Subcutaneous adipose tissue (tissue), 4 donors: ENCODE data around the gene CAV3. TPM values are rescaled to one million over a fixed set of nuclear protein-coding genes. Genes with fewer than 3 reads are reported as not detected.

Experiments
- total RNA-seq, 4 donors: library from RNA; depleted of rRNA; stranded (reverse); fragments of >200 nt; gene quantifications; one replicate each; pipeline ENCODE4 v1.1.0, GENCODE V29; 2016
- TF ChIP-seq, protein P1 (sequence below): fragments of 450-650 bp; IDR thresholded peaks from one replicate; pipeline ENCODE4 v1.5.1; 2016; ENCODE audit warnings: low read depth, mild to moderate bottlenecking, control low read depth, antibody characterized with exemption, moderate library complexity

CAV3 gene
- total RNA-seq, 4 donors from 2014 or later, result not detected

DNA sequence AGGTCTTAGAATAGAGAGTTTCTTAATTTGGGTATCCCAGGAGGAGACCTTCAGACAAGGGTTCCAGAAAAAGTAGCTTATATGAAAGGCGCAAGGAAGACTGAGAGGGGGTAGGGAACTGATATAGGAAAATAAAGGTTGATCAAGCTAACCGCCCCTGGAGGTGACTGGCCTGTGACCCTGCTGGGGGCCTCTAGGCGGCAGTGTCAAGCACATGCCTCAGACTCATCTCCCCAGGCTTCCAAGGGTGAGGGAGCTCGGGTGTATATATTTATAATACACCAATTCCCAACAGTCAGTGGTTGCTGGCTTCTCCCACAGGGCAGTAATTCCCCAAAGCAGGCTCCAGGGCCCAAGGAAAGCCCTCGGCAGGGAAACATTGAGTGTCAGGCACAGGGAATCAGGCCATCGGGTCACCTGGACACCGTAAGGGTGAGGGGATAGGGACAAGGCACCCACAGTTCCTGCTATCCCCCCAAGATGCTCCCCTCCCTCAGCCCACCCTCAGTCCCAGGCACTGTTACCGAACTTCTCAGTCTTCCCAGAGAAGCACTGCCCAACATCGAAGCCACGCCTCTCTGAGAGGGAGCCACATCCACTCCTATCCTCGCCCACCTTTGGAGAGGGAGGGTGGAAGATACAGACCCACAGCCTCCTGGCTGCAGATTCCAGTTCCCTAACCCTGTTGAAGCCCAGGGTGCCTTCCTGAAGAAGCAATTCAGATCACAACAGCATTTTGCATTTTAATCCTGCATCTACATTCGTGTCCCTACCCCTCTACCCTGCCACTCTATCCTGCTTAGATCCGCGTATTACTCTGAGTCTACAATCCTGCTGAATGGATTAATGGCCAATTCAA lies 19.5 kb upstream of the CAV3 start:
- TF ChIP-seq, protein P1, sequence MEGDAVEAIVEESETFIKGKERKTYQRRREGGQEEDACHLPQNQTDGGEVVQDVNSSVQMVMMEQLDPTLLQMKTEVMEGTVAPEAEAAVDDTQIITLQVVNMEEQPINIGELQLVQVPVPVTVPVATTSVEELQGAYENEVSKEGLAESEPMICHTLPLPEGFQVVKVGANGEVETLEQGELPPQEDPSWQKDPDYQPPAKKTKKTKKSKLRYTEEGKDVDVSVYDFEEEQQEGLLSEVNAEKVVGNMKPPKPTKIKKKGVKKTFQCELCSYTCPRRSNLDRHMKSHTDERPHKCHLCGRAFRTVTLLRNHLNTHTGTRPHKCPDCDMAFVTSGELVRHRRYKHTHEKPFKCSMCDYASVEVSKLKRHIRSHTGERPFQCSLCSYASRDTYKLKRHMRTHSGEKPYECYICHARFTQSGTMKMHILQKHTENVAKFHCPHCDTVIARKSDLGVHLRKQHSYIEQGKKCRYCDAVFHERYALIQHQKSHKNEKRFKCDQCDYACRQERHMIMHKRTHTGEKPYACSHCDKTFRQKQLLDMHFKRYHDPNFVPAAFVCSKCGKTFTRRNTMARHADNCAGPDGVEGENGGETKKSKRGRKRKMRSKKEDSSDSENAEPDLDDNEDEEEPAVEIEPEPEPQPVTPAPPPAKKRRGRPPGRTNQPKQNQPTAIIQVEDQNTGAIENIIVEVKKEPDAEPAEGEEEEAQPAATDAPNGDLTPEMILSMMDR, result no peak

DNA sequence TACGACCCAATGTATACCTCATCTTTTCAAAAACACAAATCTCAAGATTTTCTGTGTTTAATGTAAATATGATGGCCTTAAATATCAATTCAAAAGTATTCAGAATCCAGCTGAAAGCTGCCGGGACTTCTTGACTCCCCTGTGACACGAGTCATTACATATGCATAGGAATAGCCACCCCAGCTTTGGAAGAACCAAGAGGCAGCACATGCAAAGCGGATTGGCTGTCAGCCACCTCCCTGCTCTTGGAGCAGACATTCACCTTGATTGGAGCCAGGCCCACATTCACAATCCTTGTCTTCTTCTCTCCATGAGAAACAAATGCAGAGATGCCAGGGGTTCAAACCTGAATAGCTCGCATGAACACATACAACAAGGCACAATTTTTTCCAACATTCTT lies 10.8 kb upstream of the CAV3 start:
- TF ChIP-seq, protein P1, result no peak

DNA sequence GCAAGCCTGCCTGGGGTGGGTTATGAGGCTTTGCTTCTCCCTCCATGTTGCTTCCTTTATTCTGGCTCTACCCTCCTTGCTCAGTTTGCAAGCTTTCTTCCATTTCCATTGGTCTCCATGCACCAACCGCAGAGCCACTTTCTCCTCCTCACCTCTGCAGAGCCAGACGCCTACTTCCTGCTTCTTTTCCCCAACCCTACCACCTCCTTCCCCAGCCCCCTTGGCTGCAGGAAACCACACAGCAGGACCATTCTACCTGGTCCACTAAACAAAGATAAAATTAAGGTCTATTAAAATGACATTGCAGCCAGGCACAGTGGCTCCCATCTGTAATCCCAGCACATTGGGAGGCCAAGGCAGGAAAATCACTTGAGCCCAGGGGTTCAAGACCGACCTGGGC lies 10.0 kb upstream of the CAV3 start:
- TF ChIP-seq, protein P1, result no peak

DNA sequence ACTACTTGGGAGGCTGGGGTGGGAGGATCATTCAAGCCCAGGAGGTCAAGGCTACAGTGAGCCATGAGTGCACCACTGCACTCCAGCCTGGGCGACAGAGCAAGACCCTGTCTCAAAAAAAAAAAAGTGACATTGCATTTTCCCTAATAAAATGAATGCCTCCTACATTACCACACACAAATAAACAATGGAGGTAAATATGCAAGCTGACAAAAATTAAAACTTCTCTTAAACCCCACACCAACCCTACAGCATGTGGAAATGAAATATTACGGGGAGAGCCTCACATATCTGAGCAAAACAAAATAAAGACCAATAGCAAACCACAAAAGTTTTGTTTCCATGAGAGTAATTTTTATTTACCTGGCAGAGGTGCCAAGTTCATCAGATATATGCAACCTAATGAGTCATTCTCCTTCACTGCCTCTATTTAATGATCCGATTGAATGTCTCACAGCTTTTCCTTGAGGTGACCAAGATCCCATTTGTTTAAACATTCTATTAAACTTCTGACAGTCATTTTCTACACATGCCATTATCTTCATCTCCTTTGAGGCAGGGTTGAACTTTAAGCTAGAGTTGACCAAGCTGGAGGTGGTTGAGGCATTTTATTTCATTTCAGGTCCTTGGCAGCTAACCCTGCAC lies 9.4 kb upstream of the CAV3 start:
- TF ChIP-seq, protein P1, result no peak

DNA sequence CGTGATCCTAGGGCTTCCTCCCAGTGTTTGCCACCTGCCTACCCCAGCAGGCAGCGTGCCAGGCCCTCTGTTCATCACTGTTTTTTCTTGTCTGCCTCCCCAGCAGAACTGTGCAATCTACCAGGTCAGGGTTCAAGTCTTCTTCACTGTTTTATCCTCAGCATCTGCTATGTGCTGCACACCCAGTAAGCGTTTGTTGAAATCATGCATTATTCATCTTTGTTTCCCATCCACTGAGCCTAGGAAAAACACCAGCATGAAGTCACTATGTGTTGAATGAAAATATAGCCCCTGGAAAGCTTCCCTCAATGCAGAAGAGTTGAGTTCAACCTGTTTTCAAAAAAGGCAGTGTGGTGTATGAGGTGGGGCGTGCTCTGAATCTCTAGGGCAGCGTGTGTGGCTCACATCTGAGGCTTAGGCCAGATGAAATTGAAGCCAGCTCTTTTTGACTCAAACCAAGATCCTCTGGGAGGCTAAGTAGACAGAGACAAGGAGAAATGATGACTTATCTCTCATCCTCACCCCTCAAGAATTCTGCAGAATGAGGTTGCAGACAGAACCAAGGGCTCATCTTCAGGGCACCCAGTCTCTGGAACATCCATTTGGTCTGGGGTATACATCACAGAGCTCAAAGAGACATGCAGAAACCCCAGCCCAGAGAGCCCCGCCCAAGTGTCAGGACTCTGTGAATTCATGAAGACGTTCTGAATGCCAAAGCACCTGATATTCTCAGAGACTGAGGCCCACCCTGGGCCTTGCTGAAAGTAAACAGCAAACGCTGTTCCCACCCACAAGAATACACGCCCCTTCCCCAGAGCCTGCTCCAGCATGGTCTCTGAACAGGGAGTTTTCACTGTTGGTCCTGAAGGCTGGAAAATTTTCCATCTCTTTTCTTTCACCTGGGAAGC lies 5.7 kb upstream of the CAV3 start:
- TF ChIP-seq, protein P1, result no peak

DNA sequence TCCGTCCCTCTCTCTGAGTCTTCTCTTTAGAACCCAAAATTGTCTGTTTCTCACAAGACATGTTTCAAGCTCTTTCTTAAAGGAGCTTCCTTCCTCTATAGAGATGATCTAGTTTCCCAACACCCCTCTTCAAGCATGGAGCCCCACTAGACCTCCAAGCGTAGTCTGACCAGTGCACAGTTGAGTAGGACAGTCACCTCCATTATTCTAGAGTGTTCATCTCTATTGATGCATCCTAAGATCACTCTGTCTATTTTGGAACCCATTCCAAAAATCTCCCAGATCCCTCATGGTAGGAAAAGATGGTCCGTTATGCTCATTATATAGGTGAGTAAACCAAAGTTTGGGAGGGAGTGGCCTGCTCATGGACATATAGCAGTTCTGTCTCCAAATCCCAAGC lies 4.1 kb upstream of the CAV3 start:
- TF ChIP-seq, protein P1, result no peak
